CD4-positive, alpha-beta T cell treated with Interferon gamma for 1 hour (primary cell): Measurements from ENCODE around the gene MBL2.

Experiments
- DNase-seq: peaks from one replicate; pipeline ENCODE4 v3.0.0-alpha.2; 2020

Gene MBL2

GRCh38 chr10:52772623-52773022 lies at the start of gene MBL2:
MBL2 (minus strand) TSS chr10:52772784; CDS start chr10:52771635, 1,149 bp downstream.
- DNase-seq, result no peak

- no peak for DNase-seq
These were observed 47.7 kb upstream of the MBL2 start for GRCh38 chr10:52820309-52820708.

- no peak for DNase-seq
These were observed 45.4 kb upstream of the MBL2 start for GRCh38 chr10:52818019-52818418.

GRCh38 chr10:52814506-52814905 lies 41.9 kb upstream of the MBL2 start:
- DNase-seq, result no peak

GRCh38 chr10:52811776-52812175 lies 39.2 kb upstream of the MBL2 start:
- DNase-seq, result no peak

- no peak for DNase-seq
These were observed 38.2 kb upstream of the MBL2 start for GRCh38 chr10:52810761-52811160.

GRCh38 chr10:52807803-52808202 lies 35.2 kb upstream of the MBL2 start:
- DNase-seq, result no peak

GRCh38 chr10:52805414-52806285 lies 33.1 kb upstream of the MBL2 start:
- DNase-seq, result no peak

GRCh38 chr10:52801947-52802346 lies 29.4 kb upstream of the MBL2 start:
- no peak for DNase-seq

- no peak for DNase-seq
These were observed 13.5 kb upstream of the MBL2 start for GRCh38 chr10:52786098-52786497.

GRCh38 chr10:52785418-52785817 lies 12.8 kb upstream of the MBL2 start:
- no peak for DNase-seq

- no peak for DNase-seq
These were observed 11.1 kb upstream of the MBL2 start for GRCh38 chr10:52783726-52784125.

GRCh38 chr10:52782554-52782953 lies 10.0 kb upstream of the MBL2 start:
- no peak for DNase-seq

- no peak for DNase-seq
These were observed 8.0 kb upstream of the MBL2 start for GRCh38 chr10:52780391-52781155.

- DNase-seq, result peak; percentile 11
These were observed 7.2 kb upstream of the MBL2 start for GRCh38 chr10:52779541-52780390.

- no peak for DNase-seq
These were observed 6.2 kb upstream of the MBL2 start for GRCh38 chr10:52778511-52779392.

GRCh38 chr10:52777414-52777813 lies 4.8 kb upstream of the MBL2 start:
- DNase-seq, result no peak

GRCh38 chr10:52776471-52776903 lies 3.9 kb upstream of the MBL2 start:
- DNase-seq, result no peak

- no peak for DNase-seq
These were observed 2.6 kb upstream of the MBL2 start for GRCh38 chr10:52775132-52775647.

GRCh38 chr10:52774600-52775106 lies 2.1 kb upstream of the MBL2 start:
- DNase-seq, result no peak

GRCh38 chr10:52774182-52774581 lies 1.6 kb upstream of the MBL2 start:
- DNase-seq, result no peak
